ENCODE data around the gene FGF18.
"Not testable (repeated sequence)": the region's sequence is repeated elsewhere in the genome, so short reads cannot be mapped to it uniquely, and the experiment has no call there.

FGF18 gene

GRCh38 chr5:171410181-171410580 is 9.3 kb upstream of the FGF18 start:
- CTCF ChIA-PET, result interaction anchor here (1.2 kb wide), 1 partner anchor 9 kb away, joined by 3 read pairs; the partner anchor contains the start of gene FGF18
- TF ChIP-seq ZNF384 (IDR thresholded peaks at IDR 0.05), result no peak
- TF ChIP-seq BHLHE40 (IDR thresholded peaks at IDR 0.05; ENCODE audit: borderline replicate concordance), result no peak
- TF ChIP-seq TARDBP (IDR thresholded peaks at IDR 0.05), result no peak
- TF ChIP-seq NFRKB (IDR thresholded peaks at IDR 0.05), result no peak
- no peak for TF ChIP-seq SP1 (IDR thresholded peaks at IDR 0.05)
- no peak for TF ChIP-seq PKNOX1 (IDR thresholded peaks at IDR 0.05)
- TF ChIP-seq ELF4 (IDR thresholded peaks at IDR 0.05), result no peak
- TF ChIP-seq LEF1 (IDR thresholded peaks at IDR 0.05; ENCODE audit: borderline replicate concordance), result no peak
- no peak for TF ChIP-seq HDGF (IDR thresholded peaks at IDR 0.05; ENCODE audit: borderline replicate concordance)
- TF ChIP-seq CTBP1 (IDR thresholded peaks at IDR 0.05; ENCODE audit: borderline replicate concordance), result no peak
- no peak for TF ChIP-seq L3MBTL2 (conservative IDR thresholded peaks at IDR 0.05)
- TF ChIP-seq SUZ12 (IDR thresholded peaks at IDR 0.05), result no peak
- TF ChIP-seq ARNT (IDR thresholded peaks at IDR 0.05), result no peak
- TF ChIP-seq FOXM1 (IDR thresholded peaks at IDR 0.05; ENCODE audit: borderline replicate concordance), result no peak
- TF ChIP-seq FOXK2 (IDR thresholded peaks at IDR 0.05), result no peak
- no peak for TF ChIP-seq FOXA1 (IDR thresholded peaks at IDR 0.05)
- POLR2A ChIA-PET, result no interaction called here
- DNase-seq (ENCODE audit: extremely low spot score), result no peak

- DNase-seq (ENCODE audit: extremely low spot score), result no peak
- TF ChIP-seq ELF4 (IDR thresholded peaks at IDR 0.05), result no peak
- no peak for TF ChIP-seq HDGF (IDR thresholded peaks at IDR 0.05; ENCODE audit: borderline replicate concordance)
- TF ChIP-seq SP1 (IDR thresholded peaks at IDR 0.05), result no peak
- TF ChIP-seq FOXA1 (IDR thresholded peaks at IDR 0.05), result no peak
- TF ChIP-seq PKNOX1 (IDR thresholded peaks at IDR 0.05), result no peak
- TF ChIP-seq TARDBP (IDR thresholded peaks at IDR 0.05), result no peak
- no peak for TF ChIP-seq BHLHE40 (IDR thresholded peaks at IDR 0.05; ENCODE audit: borderline replicate concordance)
- TF ChIP-seq SUZ12 (IDR thresholded peaks at IDR 0.05), result no peak
- no peak for TF ChIP-seq FOXK2 (IDR thresholded peaks at IDR 0.05)
- no peak for TF ChIP-seq ARNT (IDR thresholded peaks at IDR 0.05)
- ChIA-PET POLR2A (no interaction called here), CTCF (interaction anchor here (1.3 kb wide), 1 partner anchor 47 kb away, joined by 4 read pairs; no protein-coding TSS in a partner anchor)
These were observed 7.3 kb upstream of the FGF18 start for GRCh38 chr5:171412186-171412585.

- TF ChIP-seq FOXK2 (IDR thresholded peaks at IDR 0.05), result no peak
- TF ChIP-seq FOXA1 (IDR thresholded peaks at IDR 0.05), result no peak
- TF ChIP-seq PKNOX1 (IDR thresholded peaks at IDR 0.05), result no peak
- TF ChIP-seq FOXM1 (IDR thresholded peaks at IDR 0.05; ENCODE audit: borderline replicate concordance), result no peak
- TF ChIP-seq SP1 (IDR thresholded peaks at IDR 0.05), result no peak
- no peak for TF ChIP-seq ZNF384 (IDR thresholded peaks at IDR 0.05)
- no peak for TF ChIP-seq LEF1 (IDR thresholded peaks at IDR 0.05; ENCODE audit: borderline replicate concordance)
- TF ChIP-seq ELF4 (IDR thresholded peaks at IDR 0.05), result no peak
- no peak for TF ChIP-seq SUZ12 (IDR thresholded peaks at IDR 0.05)
- no peak; the same call in 1 of the 2 replicates for TF ChIP-seq NFRKB (IDR thresholded peaks at IDR 0.05)
- TF ChIP-seq HDGF (IDR thresholded peaks at IDR 0.05; ENCODE audit: borderline replicate concordance), result no peak
- no peak for TF ChIP-seq CTBP1 (IDR thresholded peaks at IDR 0.05; ENCODE audit: borderline replicate concordance)
- TF ChIP-seq BHLHE40 (IDR thresholded peaks at IDR 0.05; ENCODE audit: borderline replicate concordance), result no peak
- no peak for TF ChIP-seq TARDBP (IDR thresholded peaks at IDR 0.05)
- TF ChIP-seq ARNT (IDR thresholded peaks at IDR 0.05), result no peak
- no peak for TF ChIP-seq L3MBTL2 (conservative IDR thresholded peaks at IDR 0.05)
- ChIA-PET CTCF (interaction anchor here (0.6 to 1.3 kb wide), 2 partner anchors 48 to 206 kb away, joined by 4 to 8 read pairs; no protein-coding TSS in a partner anchor), POLR2A (interaction anchor here (1.2 kb wide), 1 partner anchor 25 kb away, joined by 4 read pairs; no protein-coding TSS in a partner anchor)
These were observed 6.1 kb upstream of the FGF18 start for GRCh38 chr5:171413153-171413910.

GRCh38 chr5:171413993-171414392 is 5.5 kb upstream of the FGF18 start:
- ChIA-PET POLR2A (interaction anchor here (1.2 kb wide), 1 partner anchor 26 kb away, joined by 4 read pairs; no protein-coding TSS in a partner anchor), CTCF (interaction anchor here (0.6 kb wide), 1 partner anchor 205 kb away, joined by 8 read pairs; no protein-coding TSS in a partner anchor)
- not testable (repeated sequence) for DNase-seq (ENCODE audit: extremely low spot score)

More at GRCh38 chr5:171413153-171413910, 6.1 kb upstream of the FGF18 start:
- DNase-seq (ENCODE audit: extremely low spot score), result no peak

- DNase-seq (ENCODE audit: extremely low spot score), result no peak
- ChIA-PET POLR2A (no interaction called here), CTCF (interaction anchor here (0.7 to 0.9 kb wide), 2 partner anchors 73 to 113 kb away, joined by 4 to 5 read pairs; no protein-coding TSS in a partner anchor)
- TF ChIP-seq BHLHE40 (IDR thresholded peaks at IDR 0.05; ENCODE audit: borderline replicate concordance) (no peak), FOXA1 (IDR thresholded peaks at IDR 0.05) (no peak), ELF4 (IDR thresholded peaks at IDR 0.05) (no peak), LEF1 (IDR thresholded peaks at IDR 0.05; ENCODE audit: borderline replicate concordance) (no peak), ZNF384 (IDR thresholded peaks at IDR 0.05) (no peak), ARNT (IDR thresholded peaks at IDR 0.05) (no peak), CTBP1 (IDR thresholded peaks at IDR 0.05; ENCODE audit: borderline replicate concordance) (no peak), HDGF (IDR thresholded peaks at IDR 0.05; ENCODE audit: borderline replicate concordance) (no peak)
These were observed 4.2 kb upstream of the FGF18 start for GRCh38 chr5:171415115-171415730.
